Measurements from ENCODE around the gene CDK5RAP3.
A peak's percentile ranks its signal among the peaks of the same experiment; 100 is the strongest.
"Not testable (repeated sequence)": the region's sequence is repeated elsewhere in the genome, so short reads cannot be mapped to it uniquely, and the experiment has no call there.

The CDK5RAP3 gene

GRCh38 chr17:48003417-48004151 lies 32.7 kb downstream of the CDK5RAP3 start:
- peaks cover 21% of the 10 kb centered on the region for H3K27me3 Mint-ChIP-seq (ENCODE audit: low read depth)
- H3K4me1 Mint-ChIP-seq (ENCODE audit: low read depth), result peaks cover 9% of the 10 kb centered on the region

GRCh38 chr17:48004983-48005382 lies 34.1 kb downstream of the CDK5RAP3 start:
- Mint-ChIP-seq H3K4me3 (no peak overlapping the region), H3K27me3 (ENCODE audit: low read depth) (peaks cover 25% of the 10 kb centered on the region), H3K27ac (no peak overlapping the region), H3K4me1 (ENCODE audit: low read depth) (peaks cover 9% of the 10 kb centered on the region), H3K9me3 (no peaks in the 10 kb centered on the region), H3K36me3 (ENCODE audit: low read depth) (no peaks in the 10 kb centered on the region)
- DNase-seq (ENCODE audit: low spot score), result no peak

More at GRCh38 chr17:48003417-48004151, 32.7 kb downstream of the CDK5RAP3 start:
- H3K9me3 Mint-ChIP-seq, result no peaks in the 10 kb centered on the region
- H3K36me3 Mint-ChIP-seq (ENCODE audit: low read depth), result no peaks in the 10 kb centered on the region
- no peak for DNase-seq (ENCODE audit: low spot score)
- no peak overlapping the region for H3K27ac Mint-ChIP-seq
- H3K4me3 Mint-ChIP-seq, result no peak overlapping the region

GRCh38 chr17:48006936-48007709 lies 36.2 kb downstream of the CDK5RAP3 start:
- Mint-ChIP-seq H3K4me1 (ENCODE audit: low read depth) (peaks cover 17% of the 10 kb centered on the region), H3K36me3 (ENCODE audit: low read depth) (no peaks in the 10 kb centered on the region)
- DNase-seq (ENCODE audit: low spot score), result no peak

GRCh38 chr17:48010193-48010592 lies 39.3 kb downstream of the CDK5RAP3 start:
- no peak for DNase-seq (ENCODE audit: low spot score)
- Mint-ChIP-seq H3K9me3 (no peaks in the 10 kb centered on the region), H3K4me3 (no peak overlapping the region), H3K4me1 (ENCODE audit: low read depth) (peaks cover 17% of the 10 kb centered on the region), H3K27me3 (ENCODE audit: low read depth) (peaks cover 54% of the 10 kb centered on the region), H3K36me3 (ENCODE audit: low read depth) (no peaks in the 10 kb centered on the region), H3K27ac (no peak overlapping the region)

More at GRCh38 chr17:48006936-48007709, 36.2 kb downstream of the CDK5RAP3 start:
- Mint-ChIP-seq H3K4me3 (no peak overlapping the region), H3K9me3 (no peaks in the 10 kb centered on the region), H3K27me3 (ENCODE audit: low read depth) (peaks cover 36% of the 10 kb centered on the region), H3K27ac (no peak overlapping the region)

DNA sequence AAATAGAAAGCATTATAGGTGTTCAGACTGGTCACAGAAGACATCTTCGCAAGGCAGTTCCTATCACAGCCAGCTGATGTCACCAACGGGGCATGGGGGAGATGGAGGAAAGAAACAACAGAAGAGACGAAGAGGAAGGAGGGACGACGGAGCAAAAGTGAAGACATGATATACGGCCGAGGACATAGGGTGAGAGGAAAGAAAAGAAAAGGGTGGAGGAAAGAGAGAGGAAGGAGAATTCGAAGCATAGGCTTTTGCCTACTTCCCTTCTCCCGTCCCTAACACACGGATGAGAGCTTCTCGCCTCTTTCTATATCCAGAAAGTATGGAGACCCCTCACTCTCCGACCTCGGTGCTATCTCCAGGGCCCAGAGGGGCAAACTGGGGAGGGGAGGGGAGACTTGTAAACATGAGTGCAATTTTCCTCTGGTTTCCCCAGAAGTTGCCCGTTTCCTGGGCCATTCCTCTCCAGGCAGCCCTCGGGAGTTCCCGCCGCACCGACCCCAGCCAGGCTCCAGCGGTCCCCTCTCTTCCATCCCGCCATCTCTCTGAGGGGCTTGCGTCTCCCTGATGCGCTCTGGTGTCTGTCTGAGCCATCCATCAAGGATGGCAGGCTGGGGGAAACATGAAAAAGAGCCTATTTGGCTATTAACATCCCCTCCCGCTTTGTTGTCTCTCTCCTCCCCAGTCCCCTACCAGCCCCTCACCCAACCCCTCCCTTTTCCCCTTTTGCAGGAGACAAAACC lies 40.7 kb downstream of the CDK5RAP3 start:
- Mint-ChIP-seq H3K4me1 (ENCODE audit: low read depth) (peaks cover 20% of the 10 kb centered on the region), H3K27me3 (ENCODE audit: low read depth) (peaks cover 51% of the 10 kb centered on the region), H3K4me3 (peak overlapping the region; percentile 79), H3K9me3 (no peaks in the 10 kb centered on the region), H3K27ac (peak overlapping the region; percentile 58), H3K36me3 (ENCODE audit: low read depth) (no peaks in the 10 kb centered on the region)
- peak; percentile 20 for DNase-seq (ENCODE audit: low spot score)

- DNase-seq (ENCODE audit: low spot score), result peak; percentile 54
- Mint-ChIP-seq H3K4me1 (ENCODE audit: low read depth) (peaks cover 22% of the 10 kb centered on the region), H3K9me3 (no peaks in the 10 kb centered on the region), H3K27ac (no peak overlapping the region), H3K4me3 (peak overlapping the region; percentile 79), H3K27me3 (ENCODE audit: low read depth) (peaks cover 48% of the 10 kb centered on the region), H3K36me3 (ENCODE audit: low read depth) (no peaks in the 10 kb centered on the region)
These were observed 41.2 kb downstream of the CDK5RAP3 start for GRCh38 chr17:48012151-48012520.

DNA sequence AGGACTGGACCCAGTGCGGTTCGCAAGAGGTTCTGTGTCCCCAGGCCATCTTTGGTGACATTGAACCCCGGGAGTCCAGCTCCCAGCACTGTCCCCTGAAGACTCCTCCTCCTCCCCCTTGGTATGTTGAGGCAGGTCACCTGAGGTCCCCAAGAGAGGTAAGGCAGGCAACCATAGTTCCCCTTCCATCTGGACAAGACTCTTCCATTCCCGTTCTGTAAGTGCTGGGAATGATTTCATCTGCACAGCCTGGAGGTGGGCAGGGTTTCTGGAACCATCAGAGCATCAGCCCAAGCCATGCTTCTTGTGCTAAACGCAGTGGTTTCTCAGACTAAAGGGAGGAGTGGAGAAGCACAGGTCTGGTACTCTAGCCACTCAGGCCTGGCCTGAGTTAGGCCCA lies 41.7 kb downstream of the CDK5RAP3 start:
- Mint-ChIP-seq H3K4me1 (ENCODE audit: low read depth) (peaks cover 27% of the 10 kb centered on the region), H3K4me3 (peak overlapping the region; percentile 79), H3K36me3 (ENCODE audit: low read depth) (no peaks in the 10 kb centered on the region), H3K27me3 (ENCODE audit: low read depth) (peaks cover 44% of the 10 kb centered on the region), H3K27ac (no peak overlapping the region), H3K9me3 (no peaks in the 10 kb centered on the region)
- no peak for DNase-seq (ENCODE audit: low spot score)

GRCh38 chr17:48013876-48014594 lies 43.1 kb downstream of the CDK5RAP3 start:
- no peaks in the 10 kb centered on the region for H3K36me3 Mint-ChIP-seq (ENCODE audit: low read depth)
- H3K4me1 Mint-ChIP-seq (ENCODE audit: low read depth), result peaks cover 35% of the 10 kb centered on the region
- DNase-seq (ENCODE audit: low spot score), result no peak
- no peak overlapping the region for H3K27ac Mint-ChIP-seq
- H3K27me3 Mint-ChIP-seq (ENCODE audit: low read depth), result peaks cover 43% of the 10 kb centered on the region
- H3K4me3 Mint-ChIP-seq, result no peak overlapping the region
- no peaks in the 10 kb centered on the region for H3K9me3 Mint-ChIP-seq

GRCh38 chr17:48014595-48015111 lies 43.7 kb downstream of the CDK5RAP3 start:
- H3K9me3 Mint-ChIP-seq, result no peaks in the 10 kb centered on the region
- no peak overlapping the region for H3K4me3 Mint-ChIP-seq
- peaks cover 40% of the 10 kb centered on the region for H3K27me3 Mint-ChIP-seq (ENCODE audit: low read depth)
- no peak overlapping the region for H3K27ac Mint-ChIP-seq
- no peak for DNase-seq (ENCODE audit: low spot score)
- peaks cover 35% of the 10 kb centered on the region for H3K4me1 Mint-ChIP-seq (ENCODE audit: low read depth)
- H3K36me3 Mint-ChIP-seq (ENCODE audit: low read depth), result no peaks in the 10 kb centered on the region

DNA sequence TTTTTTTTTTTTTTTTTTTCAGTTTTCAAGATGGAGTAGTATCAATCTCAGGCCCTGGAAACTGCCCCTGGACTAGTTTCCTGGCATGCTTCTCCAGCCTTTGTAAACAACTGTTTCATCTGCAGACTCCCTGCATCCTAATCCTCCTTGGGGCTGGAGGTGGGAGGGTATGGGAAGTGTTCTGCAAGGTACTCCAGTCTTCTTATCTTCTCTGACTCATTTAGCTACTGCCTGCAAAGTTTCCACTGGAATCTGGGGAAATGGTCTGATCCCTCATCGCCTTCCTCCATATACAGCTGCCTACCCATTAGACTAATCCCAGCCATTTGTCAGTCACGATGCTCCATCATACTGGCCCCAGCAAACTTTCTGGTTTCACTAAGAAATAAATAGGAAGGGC lies 45.2 kb downstream of the CDK5RAP3 start:
- Mint-ChIP-seq H3K27me3 (ENCODE audit: low read depth) (peaks cover 37% of the 10 kb centered on the region), H3K4me1 (ENCODE audit: low read depth) (peaks cover 34% of the 10 kb centered on the region), H3K36me3 (ENCODE audit: low read depth) (no peaks in the 10 kb centered on the region), H3K27ac (peak overlapping the region; percentile 19), H3K4me3 (no peak overlapping the region), H3K9me3 (no peaks in the 10 kb centered on the region)
- no peak for DNase-seq (ENCODE audit: low spot score)

DNA sequence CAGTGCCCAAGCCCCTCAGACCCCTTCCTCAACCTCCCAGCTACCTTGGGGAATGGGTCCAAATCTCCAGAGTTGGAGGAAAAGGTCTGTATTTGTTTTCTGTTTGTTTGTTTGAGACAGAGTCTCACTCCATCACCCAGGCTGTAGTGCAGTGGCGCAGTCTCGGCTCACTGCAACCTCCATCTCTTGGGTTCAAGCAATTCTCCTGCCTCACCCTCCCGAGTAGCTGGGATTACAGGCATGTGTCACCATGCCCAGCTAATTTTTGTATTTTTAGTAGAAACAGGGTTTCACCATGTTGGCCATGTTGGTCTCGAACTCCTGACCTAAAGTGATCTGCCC lies 46.9 kb downstream of the CDK5RAP3 start:
- H3K4me1 Mint-ChIP-seq (ENCODE audit: low read depth), result peaks cover 30% of the 10 kb centered on the region
- H3K27me3 Mint-ChIP-seq (ENCODE audit: low read depth), result peaks cover 41% of the 10 kb centered on the region
- H3K27ac Mint-ChIP-seq, result peak overlapping the region; percentile 91

DNA sequence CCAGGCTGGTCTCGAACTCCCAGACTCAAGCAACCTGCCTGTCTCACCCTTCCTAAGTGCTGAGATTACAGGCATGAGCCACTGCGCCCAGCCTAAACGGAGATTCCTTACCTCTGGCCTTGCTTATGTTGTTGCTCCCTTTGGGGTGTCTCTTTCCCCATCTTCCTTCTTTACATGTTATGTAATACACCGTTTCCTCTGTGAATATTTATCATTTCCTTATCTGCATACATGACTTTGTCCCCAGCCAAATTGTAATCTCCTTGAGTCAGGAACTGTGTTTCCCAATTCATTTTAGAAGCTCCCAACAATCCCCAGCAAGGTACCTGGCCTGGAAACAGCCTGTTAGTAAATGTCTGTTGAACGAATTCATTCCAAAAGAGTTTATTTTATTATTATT lies 51.0 kb downstream of the CDK5RAP3 start:
- Mint-ChIP-seq H3K27me3 (ENCODE audit: low read depth) (peaks cover 31% of the 10 kb centered on the region), H3K4me3 (no peak overlapping the region), H3K9me3 (no peaks in the 10 kb centered on the region), H3K27ac (no peak overlapping the region), H3K4me1 (ENCODE audit: low read depth) (peaks cover 49% of the 10 kb centered on the region), H3K36me3 (ENCODE audit: low read depth) (no peaks in the 10 kb centered on the region)
- no peak for DNase-seq (ENCODE audit: low spot score)

More for the DNA sequence above, 46.9 kb downstream of the CDK5RAP3 start:
- H3K36me3 Mint-ChIP-seq (ENCODE audit: low read depth); H3K9me3 Mint-ChIP-seq; DNase-seq (ENCODE audit: low spot score): not testable (repeated sequence)
- peak overlapping the region; percentile 37 for H3K4me3 Mint-ChIP-seq

- Mint-ChIP-seq H3K4me3 (peak overlapping the region; percentile 81), H3K27me3 (ENCODE audit: low read depth) (peaks cover 35% of the 10 kb centered on the region), H3K27ac (no peak overlapping the region), H3K9me3 (no peaks in the 10 kb centered on the region), H3K36me3 (ENCODE audit: low read depth) (no peaks in the 10 kb centered on the region), H3K4me1 (ENCODE audit: low read depth) (peaks cover 42% of the 10 kb centered on the region)
- no peak for DNase-seq (ENCODE audit: low spot score)
These were observed 52.0 kb downstream of the CDK5RAP3 start for GRCh38 chr17:48022901-48023300.
